PC-3 (cell line): ENCODE results near the gene SCAI. TPM values are rescaled to one million over a fixed set of nuclear protein-coding genes. Genes with fewer than 3 reads are reported as not detected.

Experiments
- ATAC-seq: fragments of 200-7000 bp; cut with Tn5 transposase; 2 replicates; pipeline ENCODE4 v1.9.1; 2020; ENCODE audit warnings: mild to moderate bottlenecking, moderate library complexity
- BruUV-seq: library from RNA; stranded (reverse); fragments of 400-500 nt; replicated peaks from 2 replicates; lab custom pipeline; 2021; lab: Mats Ljungman, UMichigan
- CTCF ChIA-PET: fragments of 300-600 bp; sonication (Branson Sonifier 250); formaldehyde crosslinking; loops from one replicate; lab custom pipeline; 2022; ENCODE audit warnings: antibody characterized with exemption; lab: Charles Lee
- POLR2A ChIA-PET: fragments of 300-600 bp; sonication (Branson Sonifier 250); formaldehyde crosslinking; loops from one replicate; lab custom pipeline; 2022; ENCODE audit warnings: antibody characterized with exemption; ENCODE audit not compliant: unreplicated experiment; lab: Charles Lee
- DNase-seq: peaks from one replicate; pipeline ENCODE4 v3.0.0-alpha.2; 2015
- H2AFZ ChIP-seq: fragments of 300-600 bp; sonication (generic); 2 replicates; pipeline ENCODE4 v1.6.0; 2016; ENCODE audit warnings: antibody characterized with exemption, low read length
- H3F3A ChIP-seq: fragments of 300-600 bp; sonication (generic); one replicate; pipeline ENCODE4 v1.6.0; 2017; ENCODE audit warnings: antibody characterized with exemption, low read length, control low read depth, mild to moderate bottlenecking; ENCODE audit not compliant: unreplicated experiment
- H3K27ac ChIP-seq: fragments of 300-600 bp; sonication (generic); 2 replicates; pipeline ENCODE4 v1.5.1; 2016; ENCODE audit warnings: mild to moderate bottlenecking, low read length
- H3K27me3 ChIP-seq: fragments of 300-600 bp; sonication (generic); 2 replicates; pipeline ENCODE4 v1.6.1; 2016; ENCODE audit warnings: low read length, mixed read lengths
- H3K36me3 ChIP-seq: fragments of 300-600 bp; sonication (generic); 2 replicates; pipeline ENCODE4 v1.6.1; 2016; ENCODE audit warnings: low read depth, mixed run types, low read length, mixed read lengths
- H3K4me1 ChIP-seq: fragments of 300-600 bp; sonication (generic); 2 replicates; pipeline ENCODE4 v1.5.1; 2016; ENCODE audit warnings: low read length; ENCODE audit not compliant: insufficient read depth
- H3K4me2 ChIP-seq: fragments of 300-600 bp; sonication (generic); 2 replicates; pipeline ENCODE4 v1.6.0; 2016; ENCODE audit warnings: low read length
- H3K4me3 ChIP-seq: fragments of 300-600 bp; sonication (generic); 2 replicates; pipeline ENCODE4 v1.5.1; 2016; ENCODE audit warnings: mild to moderate bottlenecking, low read length, mixed read lengths
- H3K79me2 ChIP-seq: fragments of 300-600 bp; sonication (generic); 2 replicates; pipeline ENCODE4 v1.6.1; 2017; ENCODE audit warnings: low read length, mixed read lengths
- H3K9ac ChIP-seq: fragments of 300-600 bp; sonication (generic); 2 replicates; pipeline ENCODE4 v1.6.0; 2016; ENCODE audit warnings: mild to moderate bottlenecking, low read length
- H3K9me2 ChIP-seq: fragments of 300-600 bp; sonication (generic); replicated peaks from 2 replicates; pipeline ENCODE4 v1.6.1; 2016; ENCODE audit warnings: mixed run types, low read length, mixed read lengths
- H3K9me3 ChIP-seq: fragments of 300-600 bp; sonication (generic); 2 replicates; pipeline ENCODE4 v1.6.1; 2016; ENCODE audit warnings: low read length, mixed read lengths
- H4K20me1 ChIP-seq: fragments of 300-600 bp; sonication (generic); 2 replicates; pipeline ENCODE4 v1.6.1; 2016; ENCODE audit warnings: low read length, mixed read lengths
- EZH2 ChIP-seq: fragments of 300-600 bp; sonication (generic); IDR thresholded peaks from one replicate; pipeline ENCODE4 v1.6.1; 2017; ENCODE audit warnings: antibody characterized with exemption, mild to moderate bottlenecking, low read length; ENCODE audit not compliant: unreplicated experiment
- EZH2phosphoT487 ChIP-seq: fragments of 300-600 bp; sonication (generic); IDR thresholded peaks from 2 replicates; pipeline ENCODE4 v1.6.1; 2018; ENCODE audit warnings: mild to moderate bottlenecking, antibody characterized with exemption, low read length, borderline replicate concordance
- intact Hi-C: fragments of 100-400 bp; cut with micrococcal nuclease; formaldehyde crosslinking; loops from 2 replicates; pipeline ENCODE4 v1.9.0; 2023
- total RNA-seq: library from RNA; depleted of rRNA; stranded (reverse); fragments of >200 nt; gene quantifications from 2 replicates; pipeline ENCODE4 v1.2.3, GENCODE V29; 2014
- TF ChIP-seq, protein P1 (sequence below): fragments of 300-600 bp; sonication (generic); conservative IDR thresholded peaks from 2 replicates; pipeline ENCODE4 v1.5.1; 2017; ENCODE audit warnings: antibody characterized with exemption, low read depth, mild to moderate bottlenecking, low read length

Gene SCAI
- total RNA-seq, 1 experiment from 2014 or later, result 5.2 TPM

DNA sequence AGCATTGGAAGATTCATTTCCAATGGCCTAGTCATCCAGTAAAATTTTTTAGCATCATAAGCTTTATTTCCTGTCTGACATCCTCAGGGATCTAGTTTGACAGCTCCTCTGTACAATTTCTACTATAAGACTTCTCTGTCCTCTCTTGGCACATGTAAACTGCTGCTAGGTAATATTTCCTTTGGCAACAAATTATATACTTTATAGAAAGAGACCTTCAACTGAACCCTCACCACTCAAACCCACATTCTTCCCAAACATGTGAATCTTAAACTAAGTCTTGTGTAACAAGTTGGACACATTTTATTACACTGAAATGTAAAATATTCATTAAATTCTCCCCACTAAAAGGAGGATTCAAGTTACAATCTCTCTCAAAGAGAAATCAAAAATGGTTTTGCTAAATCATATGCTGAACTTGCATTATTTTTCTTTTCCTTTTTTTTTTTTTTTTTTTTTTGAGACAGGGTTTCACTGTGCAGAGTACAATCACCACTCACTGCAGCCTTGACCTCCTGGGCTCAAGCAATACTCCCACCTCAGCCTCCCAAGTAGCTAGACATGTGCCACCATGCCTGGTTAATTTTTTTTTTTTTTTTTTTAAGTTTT lies 36.9 kb downstream of the SCAI start:
- H3K9ac ChIP-seq, result no peak overlapping the region
- H3K4me3 ChIP-seq, result no peak overlapping the region
- H3K27me3 ChIP-seq, result no peaks in the 10 kb centered on the region
- no peaks in the 10 kb centered on the region for H3F3A ChIP-seq
- no peaks in the 10 kb centered on the region for H4K20me1 ChIP-seq
- H3K4me1 ChIP-seq, result no peaks in the 10 kb centered on the region
- no peaks in the 10 kb centered on the region for H3K36me3 ChIP-seq
- H3K9me3 ChIP-seq, result no peaks in the 10 kb centered on the region
- no peak overlapping the region for H2AFZ ChIP-seq
- H3K79me2 ChIP-seq, result no peaks in the 10 kb centered on the region
- ChIA-PET CTCF (interaction anchor here (0.7 kb wide), 1 partner anchor 839 kb away, joined by 4 read pairs; no protein-coding TSS in a partner anchor), POLR2A (no interaction called here)
- TF ChIP-seq EZH2 (no peak), EZH2phosphoT487 (no peak)
- TF ChIP-seq, protein P1, sequence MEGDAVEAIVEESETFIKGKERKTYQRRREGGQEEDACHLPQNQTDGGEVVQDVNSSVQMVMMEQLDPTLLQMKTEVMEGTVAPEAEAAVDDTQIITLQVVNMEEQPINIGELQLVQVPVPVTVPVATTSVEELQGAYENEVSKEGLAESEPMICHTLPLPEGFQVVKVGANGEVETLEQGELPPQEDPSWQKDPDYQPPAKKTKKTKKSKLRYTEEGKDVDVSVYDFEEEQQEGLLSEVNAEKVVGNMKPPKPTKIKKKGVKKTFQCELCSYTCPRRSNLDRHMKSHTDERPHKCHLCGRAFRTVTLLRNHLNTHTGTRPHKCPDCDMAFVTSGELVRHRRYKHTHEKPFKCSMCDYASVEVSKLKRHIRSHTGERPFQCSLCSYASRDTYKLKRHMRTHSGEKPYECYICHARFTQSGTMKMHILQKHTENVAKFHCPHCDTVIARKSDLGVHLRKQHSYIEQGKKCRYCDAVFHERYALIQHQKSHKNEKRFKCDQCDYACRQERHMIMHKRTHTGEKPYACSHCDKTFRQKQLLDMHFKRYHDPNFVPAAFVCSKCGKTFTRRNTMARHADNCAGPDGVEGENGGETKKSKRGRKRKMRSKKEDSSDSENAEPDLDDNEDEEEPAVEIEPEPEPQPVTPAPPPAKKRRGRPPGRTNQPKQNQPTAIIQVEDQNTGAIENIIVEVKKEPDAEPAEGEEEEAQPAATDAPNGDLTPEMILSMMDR, result no peak
- peak; percentile 33 for DNase-seq
- no peak overlapping the region for H3K4me2 ChIP-seq
- H3K9me2 ChIP-seq, result no peaks in the 10 kb centered on the region
- no peak overlapping the region for H3K27ac ChIP-seq
- ATAC-seq, result peak; percentile 61
- intact Hi-C loops, result loop anchor here (5.0 kb wide), 1 partner anchor 36 kb away; the partner anchor contains the start of gene SCAI
- BruUV-seq, result no TSS peak

- H3K27me3 ChIP-seq, result no peaks in the 10 kb centered on the region
- no peak overlapping the region for H2AFZ ChIP-seq
- H3K9me3 ChIP-seq, result no peaks in the 10 kb centered on the region
- H4K20me1 ChIP-seq, result no peaks in the 10 kb centered on the region
- H3K79me2 ChIP-seq, result no peaks in the 10 kb centered on the region
- H3F3A ChIP-seq, result no peaks in the 10 kb centered on the region
- no peak overlapping the region for H3K27ac ChIP-seq
- DNase-seq (no peak), ATAC-seq (no peak)
- ChIA-PET CTCF (no interaction called here), POLR2A (no interaction called here)
- H3K9me2 ChIP-seq, result no peaks in the 10 kb centered on the region
- no peaks in the 10 kb centered on the region for H3K36me3 ChIP-seq
- no peaks in the 10 kb centered on the region for H3K4me1 ChIP-seq
- H3K9ac ChIP-seq, result no peak overlapping the region
- H3K4me2 ChIP-seq, result no peak overlapping the region
- TF ChIP-seq EZH2phosphoT487 (no peak), EZH2 (no peak)
- TF ChIP-seq, protein P1, result no peak
- H3K4me3 ChIP-seq, result no peak overlapping the region
- intact Hi-C loops, result no loop called here
- no TSS peak for BruUV-seq
These were observed 39.4 kb downstream of the SCAI start for GRCh38 chr9:125103770-125104460.

GRCh38 chr9:125103021-125103420 lies 40.3 kb downstream of the SCAI start:
- no peaks in the 10 kb centered on the region for H3K79me2 ChIP-seq
- H3K36me3 ChIP-seq, result no peaks in the 10 kb centered on the region
- H3K27me3 ChIP-seq, result no peaks in the 10 kb centered on the region
- no peaks in the 10 kb centered on the region for H3F3A ChIP-seq
- H3K4me2 ChIP-seq, result no peak overlapping the region
- H2AFZ ChIP-seq, result no peak overlapping the region
- no peak overlapping the region for H3K4me3 ChIP-seq
- BruUV-seq, result no TSS peak
- H3K27ac ChIP-seq, result no peak overlapping the region
- ChIA-PET POLR2A (no interaction called here), CTCF (no interaction called here)
- no peaks in the 10 kb centered on the region for H4K20me1 ChIP-seq
- TF ChIP-seq, protein P1, result no peak
- no peak for TF ChIP-seq EZH2
- TF ChIP-seq EZH2phosphoT487, result no peak
- intact Hi-C loops, result no loop called here
- no peaks in the 10 kb centered on the region for H3K9me2 ChIP-seq
- ATAC-seq (no peak), DNase-seq (no peak)
- no peaks in the 10 kb centered on the region for H3K9me3 ChIP-seq
- no peak overlapping the region for H3K9ac ChIP-seq
- H3K4me1 ChIP-seq, result no peaks in the 10 kb centered on the region
